HepG2 (cell line): ENCODE measurements around the gene ZNF653. TPM values are rescaled to one million over a fixed set of nuclear protein-coding genes. Genes with fewer than 3 reads are reported as not detected.

Experiments
- ARNT2 ChIP-seq: sonication (generic); formaldehyde crosslinking; IDR thresholded peaks from 2 replicates; pipeline ENCODE4 v1.8.0; 2022; ENCODE audit warnings: mild to moderate bottlenecking, low read depth, missing genetic modification reagents, moderate library complexity
- DMAP1 ChIP-seq: IDR thresholded peaks from 2 replicates; pipeline ENCODE4 v1.6.1; 2016
- GZF1 ChIP-seq: sonication (generic); formaldehyde crosslinking; IDR thresholded peaks from 2 replicates; pipeline ENCODE4 v1.5.1; 2020; ENCODE audit warnings: mild to moderate bottlenecking, missing genetic modification reagents
- HMGA1 ChIP-seq: sonication (generic); formaldehyde crosslinking; conservative IDR thresholded peaks from 2 replicates; pipeline ENCODE4 v1.4.0; 2020; ENCODE audit warnings: missing genetic modification reagents
- KDM6A ChIP-seq: IDR thresholded peaks from 2 replicates; pipeline ENCODE4 v1.6.1; 2016; ENCODE audit warnings: low read depth
- NCOA2 ChIP-seq: sonication (generic); formaldehyde crosslinking; IDR thresholded peaks from 2 replicates; pipeline ENCODE4 v1.8.0; 2022; ENCODE audit warnings: inconsistent platforms
- NFYC ChIP-seq: IDR thresholded peaks from 2 replicates; pipeline ENCODE4 v1.6.1; 2016; ENCODE audit warnings: missing genetic modification reagents, missing compliant biosample characterization
- PBX3 ChIP-seq: sonication (generic); formaldehyde crosslinking; IDR thresholded peaks from 2 replicates; pipeline ENCODE4 v1.8.1; 2023; ENCODE audit warnings: missing genetic modification reagents, inconsistent platforms, borderline replicate concordance
- SATB2 ChIP-seq: sonication (generic); formaldehyde crosslinking; IDR thresholded peaks from 2 replicates; pipeline ENCODE4 v1.5.0; 2020; ENCODE audit warnings: missing genetic modification reagents
- SRSF9 ChIP-seq: fragments of 200-400 bp; formaldehyde crosslinking; IDR thresholded peaks from 2 replicates; pipeline ENCODE4 v1.6.1; 2018; ENCODE audit warnings: borderline replicate concordance, mild to moderate bottlenecking, low read depth, low read length; ENCODE audit not compliant: insufficient read depth, poor library complexity, severe bottlenecking
- TBP ChIP-seq: sonication (generic); formaldehyde crosslinking; IDR thresholded peaks from 2 replicates; pipeline ENCODE4 v1.5.0; 2020; ENCODE audit warnings: missing genetic modification reagents
- TEF ChIP-seq: sonication (generic); formaldehyde crosslinking; IDR thresholded peaks from 2 replicates; pipeline ENCODE4 v1.5.0; 2020; ENCODE audit warnings: missing genetic modification reagents
- ZBTB26 ChIP-seq: IDR thresholded peaks from 2 replicates; pipeline ENCODE4 v1.6.1; 2016; ENCODE audit warnings: missing compliant biosample characterization, missing genetic modification reagents, borderline replicate concordance
- ZBTB38 ChIP-seq: sonication (generic); formaldehyde crosslinking; IDR thresholded peaks from 2 replicates; pipeline ENCODE4 v1.5.1; 2020; ENCODE audit warnings: mild to moderate bottlenecking, missing genetic modification reagents
- ZBTB46 ChIP-seq: sonication (generic); formaldehyde crosslinking; IDR thresholded peaks from 2 replicates; pipeline ENCODE4 v1.4.0; 2020; ENCODE audit warnings: mild to moderate bottlenecking, missing genetic modification reagents, borderline replicate concordance
- ZGPAT ChIP-seq: IDR thresholded peaks from 2 replicates; pipeline ENCODE4 v1.6.1; 2016; ENCODE audit warnings: mild to moderate bottlenecking
- ZNF343 ChIP-seq: sonication (generic); formaldehyde crosslinking; IDR thresholded peaks from 2 replicates; pipeline ENCODE4 v1.4.0; 2020; ENCODE audit warnings: mild to moderate bottlenecking, missing genetic modification reagents
- ZNF446 ChIP-seq: sonication (generic); formaldehyde crosslinking; IDR thresholded peaks from 2 replicates; pipeline ENCODE4 v1.5.0; 2020; ENCODE audit warnings: mild to moderate bottlenecking, missing genetic modification reagents
- ZNF501 ChIP-seq: sonication (generic); formaldehyde crosslinking; IDR thresholded peaks from 2 replicates; pipeline ENCODE4 v1.5.1; 2020; ENCODE audit warnings: mild to moderate bottlenecking, moderate library complexity, missing genetic modification reagents
- ZNF607 ChIP-seq: sonication (generic); formaldehyde crosslinking; IDR thresholded peaks from 2 replicates; pipeline ENCODE4 v1.5.1; 2020; ENCODE audit warnings: missing genetic modification reagents, mild to moderate bottlenecking, borderline replicate concordance
- ZNF674 ChIP-seq: sonication (generic); formaldehyde crosslinking; IDR thresholded peaks from 2 replicates; pipeline ENCODE4 v1.5.0; 2020; ENCODE audit warnings: low read depth, mild to moderate bottlenecking, missing genetic modification reagents
- ZNF713 ChIP-seq: sonication (generic); formaldehyde crosslinking; IDR thresholded peaks from 2 replicates; pipeline ENCODE4 v1.4.0; 2020; ENCODE audit warnings: mild to moderate bottlenecking, missing genetic modification reagents
- polyA plus RNA-seq, 8 experiments: library from polyadenylated mRNA; depleted of rRNA in 3 of 8; stranded (reverse) in 7 of 8; unstranded in 1 of 8; fragments of >200 nt; fragmentation: Illumina TruSeq in 4 of 8; extraction: Trizol in 4 of 8; gene quantifications; 2 replicates each; pipeline versions ENCODE4 v1.2.1 to v1.2.3, GENCODE V29; 2011 to 2016; ENCODE audit warnings: low read depth in 4 of 8, missing spikeins in 1 of 8, mixed read lengths in 1 of 8; ENCODE audit not compliant: insufficient read depth in 1 of 8
- total RNA-seq, 5 experiments: library from RNA; depleted of rRNA; stranded (reverse); fragments of >200 nt; fragmentation: Illumina TruSeq; extraction: Trizol; gene quantifications; 2 replicates each; pipeline ENCODE4 v1.2.3, GENCODE V29; 2016; ENCODE audit warnings: low read depth in 1 of 5
- TF ChIP-seq, protein P1 (sequence below): IDR thresholded peaks from 2 replicates; pipeline ENCODE4 v1.6.1; 2018; ENCODE audit warnings: missing genetic modification reagents, mild to moderate bottlenecking, missing compliant biosample characterization

Gene ZNF653
- total and polyA plus RNA-seq, 2 of the 13 experiments (the other 11 are each of a cell fraction or from before 2014, with no cell fraction given): 4.7 to 7.1 TPM

- TF ChIP-seq ZBTB26 (CRISPR knock-in tag): no peak
- no peak for TF ChIP-seq SRSF9
- TF ChIP-seq DMAP1 (CRISPR knock-in tag): no peak
- no peak for TF ChIP-seq ZBTB38 (CRISPR knock-in tag)
- TF ChIP-seq NCOA2: no peak
- no peak for TF ChIP-seq SATB2 (CRISPR knock-in tag)
- TF ChIP-seq HMGA1 (CRISPR knock-in tag): no peak
- no peak for TF ChIP-seq TBP
- TF ChIP-seq GZF1: no peak
- TF ChIP-seq, protein P1, sequence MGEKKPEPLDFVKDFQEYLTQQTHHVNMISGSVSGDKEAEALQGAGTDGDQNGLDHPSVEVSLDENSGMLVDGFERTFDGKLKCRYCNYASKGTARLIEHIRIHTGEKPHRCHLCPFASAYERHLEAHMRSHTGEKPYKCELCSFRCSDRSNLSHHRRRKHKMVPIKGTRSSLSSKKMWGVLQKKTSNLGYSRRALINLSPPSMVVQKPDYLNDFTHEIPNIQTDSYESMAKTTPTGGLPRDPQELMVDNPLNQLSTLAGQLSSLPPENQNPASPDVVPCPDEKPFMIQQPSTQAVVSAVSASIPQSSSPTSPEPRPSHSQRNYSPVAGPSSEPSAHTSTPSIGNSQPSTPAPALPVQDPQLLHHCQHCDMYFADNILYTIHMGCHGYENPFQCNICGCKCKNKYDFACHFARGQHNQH (CRISPR knock-in tag): peak; percentile 54
- no peak for TF ChIP-seq ZNF446 (CRISPR knock-in tag)
- TF ChIP-seq ARNT2 (CRISPR knock-in tag): no peak
- TF ChIP-seq ZBTB46 (CRISPR knock-in tag): no peak
- TF ChIP-seq PBX3 (CRISPR knock-in tag): no peak
- no peak for TF ChIP-seq ZNF674 (CRISPR knock-in tag)
- peak; percentile 74; the same call in 1 of the 2 replicates for TF ChIP-seq ZGPAT (CRISPR knock-in tag)
- TF ChIP-seq TEF (CRISPR knock-in tag): no peak
- no peak for TF ChIP-seq KDM6A (CRISPR knock-in tag)
- no peak for TF ChIP-seq ZNF343
- no peak for TF ChIP-seq ZNF713
- peak; percentile 67; the same call in 1 of the 2 replicates for TF ChIP-seq ZNF501 (CRISPR knock-in tag)
- TF ChIP-seq ZNF607: no peak
- no peak for TF ChIP-seq NFYC (CRISPR knock-in tag)
These were observed 30.4 kb upstream of the ZNF653 start (continued) for GRCh38 chr19:11535792-11536595.
